ENCODE results near the gene TRAF7.

DNA sequence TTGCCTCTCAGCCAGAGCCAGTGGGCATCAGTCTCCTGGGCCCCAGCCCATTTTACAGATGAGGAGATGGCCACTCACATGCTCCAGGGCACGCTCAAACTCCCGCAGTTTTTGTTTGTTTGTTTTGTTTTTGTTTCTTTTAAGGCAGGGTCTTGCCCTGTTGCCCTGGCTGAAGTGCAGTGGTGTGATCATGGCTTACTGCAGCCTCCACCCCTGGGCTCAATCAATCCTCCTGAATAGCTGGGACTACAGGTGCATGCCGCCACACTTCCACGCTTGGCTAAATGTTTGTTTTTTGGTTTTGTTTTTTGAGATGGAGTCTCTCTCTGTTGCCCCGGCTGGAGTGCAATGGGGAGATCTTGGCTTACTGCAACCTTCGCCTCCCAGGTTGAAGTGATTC, 71.3 kb downstream of the TRAF7 start:
- TF ChIP-seq, protein P1, sequence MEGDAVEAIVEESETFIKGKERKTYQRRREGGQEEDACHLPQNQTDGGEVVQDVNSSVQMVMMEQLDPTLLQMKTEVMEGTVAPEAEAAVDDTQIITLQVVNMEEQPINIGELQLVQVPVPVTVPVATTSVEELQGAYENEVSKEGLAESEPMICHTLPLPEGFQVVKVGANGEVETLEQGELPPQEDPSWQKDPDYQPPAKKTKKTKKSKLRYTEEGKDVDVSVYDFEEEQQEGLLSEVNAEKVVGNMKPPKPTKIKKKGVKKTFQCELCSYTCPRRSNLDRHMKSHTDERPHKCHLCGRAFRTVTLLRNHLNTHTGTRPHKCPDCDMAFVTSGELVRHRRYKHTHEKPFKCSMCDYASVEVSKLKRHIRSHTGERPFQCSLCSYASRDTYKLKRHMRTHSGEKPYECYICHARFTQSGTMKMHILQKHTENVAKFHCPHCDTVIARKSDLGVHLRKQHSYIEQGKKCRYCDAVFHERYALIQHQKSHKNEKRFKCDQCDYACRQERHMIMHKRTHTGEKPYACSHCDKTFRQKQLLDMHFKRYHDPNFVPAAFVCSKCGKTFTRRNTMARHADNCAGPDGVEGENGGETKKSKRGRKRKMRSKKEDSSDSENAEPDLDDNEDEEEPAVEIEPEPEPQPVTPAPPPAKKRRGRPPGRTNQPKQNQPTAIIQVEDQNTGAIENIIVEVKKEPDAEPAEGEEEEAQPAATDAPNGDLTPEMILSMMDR (IDR thresholded peaks at IDR 0.05; ENCODE audit: low read depth, low read length), result no peak
- TF ChIP-seq EZH2phosphoT487 (IDR thresholded peaks at IDR 0.05; ENCODE audit: low read depth), result no peak

All from OCI-LY3 (cell line).